Uterus (tissue), 2 donors: ENCODE data around the gene DGAT2.

Source experiments
- POLR2A ChIP-seq, 2 donors: fragments of 450-650 bp; IDR thresholded peaks; one replicate each; pipeline ENCODE4 v1.6.1; 2016; ENCODE audit warnings: antibody characterized with exemption in 2 of 2, mild to moderate bottlenecking in 1 of 2, moderate library complexity in 1 of 2
- TF ChIP-seq, protein P1 (sequence below), 4 experiments: fragments of 200-600 bp in 2 of 4; fragments of 450-650 bp in 2 of 4; sonication (generic) in 2 of 4; IDR thresholded peaks; one replicate each; pipeline ENCODE4 v1.5.1; 2016 to 2019; ENCODE audit warnings: antibody characterized with exemption in 4 of 4, mild to moderate bottlenecking in 2 of 4, moderate library complexity in 1 of 4

DNA sequence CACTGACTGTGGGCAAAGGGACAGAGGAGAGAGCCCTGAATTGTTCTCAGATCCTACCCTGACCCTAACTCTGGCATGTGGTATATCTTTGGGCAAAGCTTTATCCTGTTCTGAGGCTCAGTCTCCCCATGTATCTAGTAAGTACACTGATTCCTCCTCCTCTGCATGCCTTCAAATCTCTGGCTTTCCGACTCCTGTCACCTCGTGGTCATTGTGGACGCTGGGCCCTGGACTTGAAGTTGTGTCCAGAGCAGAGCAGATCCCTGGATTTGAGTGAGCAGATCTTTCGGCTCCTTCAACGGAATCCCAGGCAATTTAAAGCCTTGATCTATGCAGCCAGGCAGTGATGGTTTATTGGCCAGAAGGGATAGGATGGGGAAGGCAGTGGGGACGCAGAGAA, 47.9 kb upstream of the DGAT2 start:
- TF ChIP-seq, protein P1, sequence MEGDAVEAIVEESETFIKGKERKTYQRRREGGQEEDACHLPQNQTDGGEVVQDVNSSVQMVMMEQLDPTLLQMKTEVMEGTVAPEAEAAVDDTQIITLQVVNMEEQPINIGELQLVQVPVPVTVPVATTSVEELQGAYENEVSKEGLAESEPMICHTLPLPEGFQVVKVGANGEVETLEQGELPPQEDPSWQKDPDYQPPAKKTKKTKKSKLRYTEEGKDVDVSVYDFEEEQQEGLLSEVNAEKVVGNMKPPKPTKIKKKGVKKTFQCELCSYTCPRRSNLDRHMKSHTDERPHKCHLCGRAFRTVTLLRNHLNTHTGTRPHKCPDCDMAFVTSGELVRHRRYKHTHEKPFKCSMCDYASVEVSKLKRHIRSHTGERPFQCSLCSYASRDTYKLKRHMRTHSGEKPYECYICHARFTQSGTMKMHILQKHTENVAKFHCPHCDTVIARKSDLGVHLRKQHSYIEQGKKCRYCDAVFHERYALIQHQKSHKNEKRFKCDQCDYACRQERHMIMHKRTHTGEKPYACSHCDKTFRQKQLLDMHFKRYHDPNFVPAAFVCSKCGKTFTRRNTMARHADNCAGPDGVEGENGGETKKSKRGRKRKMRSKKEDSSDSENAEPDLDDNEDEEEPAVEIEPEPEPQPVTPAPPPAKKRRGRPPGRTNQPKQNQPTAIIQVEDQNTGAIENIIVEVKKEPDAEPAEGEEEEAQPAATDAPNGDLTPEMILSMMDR (IDR thresholded peaks at IDR 0.05): no peak
- no peak for TF ChIP-seq POLR2A (IDR thresholded peaks at IDR 0.05)
